Activated T-helper 9 cell treated with anti-CD3 and anti-CD28 coated beads, Interleukin-2, amount 50 U/mL, for 16 hours (primary cell): Measurements from ENCODE around the gene ERCC4.

Experiments
- DNase-seq: peaks from one replicate; pipeline ENCODE4 v3.0.0-alpha.2; 2020; ENCODE audit warnings: low read depth

Gene ERCC4

DNA sequence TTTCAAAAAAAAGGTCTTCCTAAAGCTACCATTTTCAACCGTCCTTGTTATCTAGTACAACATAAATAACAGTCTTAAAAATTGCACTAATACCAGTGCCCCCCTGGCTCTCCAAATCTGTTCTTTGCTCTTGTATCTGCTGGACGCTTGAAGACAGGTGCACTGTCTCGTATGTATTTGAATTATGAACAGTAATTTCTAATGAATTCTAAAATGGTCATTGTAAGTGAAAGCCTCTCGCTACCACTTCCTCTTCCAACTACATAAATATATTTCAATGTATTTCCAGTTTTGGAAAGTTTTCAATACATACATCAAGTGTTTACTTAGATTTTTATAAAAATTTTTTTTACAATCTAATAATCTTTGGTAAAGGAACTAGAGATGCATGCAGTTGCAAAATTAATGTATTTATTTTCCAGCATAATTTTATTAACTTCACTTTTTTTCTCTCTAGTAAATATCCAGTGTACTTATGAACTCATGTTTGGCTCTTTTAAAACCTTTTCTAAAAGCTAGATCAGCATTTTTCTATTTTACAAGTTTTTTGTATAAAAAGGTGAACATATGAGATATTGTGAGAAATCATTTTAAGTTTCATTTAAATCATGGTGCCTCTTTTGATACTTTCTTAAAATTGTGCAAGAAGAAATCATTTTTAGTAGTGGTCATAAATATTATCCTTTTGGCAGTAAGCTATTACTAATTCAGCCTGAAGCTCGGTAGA is 31.0 kb downstream of the ERCC4 start:
- no peak for DNase-seq

DNA sequence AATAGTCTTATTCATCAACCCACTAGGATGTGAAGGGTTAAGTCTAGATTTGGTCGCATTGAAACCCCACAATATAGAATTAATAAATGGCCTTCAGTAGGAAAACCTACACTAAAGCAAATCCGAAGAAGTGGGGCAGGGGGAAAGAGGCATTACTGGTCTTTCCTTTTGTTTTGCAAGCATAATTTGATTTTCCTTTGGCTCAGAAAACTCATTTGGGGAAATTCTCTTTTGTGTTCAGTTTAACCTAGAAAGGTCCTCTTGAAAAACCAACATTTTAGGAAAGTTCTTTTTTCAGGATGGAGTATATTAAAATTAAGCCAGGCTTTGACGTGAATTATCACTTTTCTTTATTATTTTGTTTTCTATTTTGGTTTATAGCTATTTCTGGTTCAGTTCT is 31.7 kb downstream of the ERCC4 start:
- DNase-seq: no peak

DNA sequence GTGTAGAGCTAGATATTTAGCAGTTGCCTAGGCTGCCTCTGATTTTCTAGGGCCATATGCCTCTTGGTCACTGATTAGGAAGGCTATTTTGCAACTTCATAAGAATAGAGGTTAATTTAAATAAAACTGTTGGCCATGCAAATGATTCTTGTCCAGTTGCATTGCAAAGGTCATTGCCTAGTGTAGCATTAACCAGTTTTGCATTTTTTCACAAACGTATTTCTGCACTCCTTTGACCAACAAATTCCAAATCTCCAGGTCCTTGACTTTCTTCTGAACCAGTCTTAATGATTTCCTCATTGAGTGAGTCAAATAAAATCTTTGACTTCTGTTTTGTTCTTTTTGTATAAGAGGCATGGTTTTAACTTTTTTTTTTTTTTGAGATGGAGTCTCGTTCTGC is 33.5 kb downstream of the ERCC4 start:
- DNase-seq: no peak

- no peak for DNase-seq
These were observed 36.8 kb downstream of the ERCC4 start for GRCh38 chr16:13956635-13957196.

DNA sequence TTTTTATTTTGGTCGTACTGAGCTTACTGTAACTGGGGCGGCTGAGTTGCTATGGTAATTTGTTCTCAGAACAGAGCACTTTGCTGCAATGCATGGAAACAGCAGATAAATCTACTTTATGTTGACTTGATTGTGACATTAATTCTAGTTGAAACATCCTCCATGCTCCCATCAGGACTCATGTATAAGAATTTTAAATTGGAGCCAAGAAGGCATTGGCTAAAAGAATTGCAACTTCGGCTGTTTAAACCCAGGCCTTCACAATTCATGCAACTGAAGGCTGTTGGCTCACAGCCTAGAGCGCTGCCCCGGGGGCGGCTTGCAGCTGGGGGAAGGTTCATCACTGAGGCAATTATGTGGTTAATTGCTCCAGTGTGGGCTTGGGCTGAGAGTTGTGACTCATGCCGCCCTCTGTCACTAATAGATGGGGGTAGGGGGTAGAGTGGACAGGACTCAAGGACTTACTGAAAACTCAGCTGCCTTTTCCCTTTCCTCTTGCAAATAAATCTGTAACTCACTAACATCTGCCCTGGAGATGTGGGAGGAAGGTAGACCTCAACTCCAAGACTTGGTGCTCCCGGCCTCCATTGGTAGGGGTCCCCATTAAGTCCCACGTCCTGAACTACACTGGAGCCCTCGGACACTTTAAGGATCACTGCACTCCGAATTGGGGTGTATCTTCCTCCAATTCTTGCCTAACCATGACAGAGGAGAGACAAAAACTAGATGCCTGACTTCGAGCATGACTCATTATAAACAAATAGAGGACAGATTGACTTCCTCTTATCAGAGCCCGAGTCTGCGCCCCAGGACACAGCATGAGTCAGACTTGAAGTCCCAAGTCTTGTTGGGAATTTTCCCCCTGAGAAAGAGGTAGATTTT is 37.5 kb downstream of the ERCC4 start:
- no peak for DNase-seq

DNA sequence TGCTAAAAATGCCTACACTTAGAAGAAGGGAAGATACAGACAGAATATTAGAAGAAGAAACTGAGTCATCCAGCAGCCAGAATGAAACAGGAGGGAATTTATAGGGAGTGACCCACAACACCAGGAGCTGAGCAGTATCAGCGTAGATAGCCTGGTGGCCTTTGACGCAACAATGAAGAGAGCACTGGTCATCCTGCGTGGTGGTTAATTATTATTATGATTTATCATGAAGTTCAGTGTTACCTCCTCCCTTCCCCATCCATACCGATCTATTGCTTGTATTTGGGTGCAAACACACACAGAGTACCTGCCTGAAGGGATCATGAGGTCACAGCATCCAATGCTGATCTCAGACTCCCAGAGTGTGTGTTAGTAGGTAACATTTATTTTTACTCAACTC is 38.5 kb downstream of the ERCC4 start:
- DNase-seq: no peak

- no peak for DNase-seq
These were observed 39.7 kb downstream of the ERCC4 start for GRCh38 chr16:13959626-13960025.

DNA sequence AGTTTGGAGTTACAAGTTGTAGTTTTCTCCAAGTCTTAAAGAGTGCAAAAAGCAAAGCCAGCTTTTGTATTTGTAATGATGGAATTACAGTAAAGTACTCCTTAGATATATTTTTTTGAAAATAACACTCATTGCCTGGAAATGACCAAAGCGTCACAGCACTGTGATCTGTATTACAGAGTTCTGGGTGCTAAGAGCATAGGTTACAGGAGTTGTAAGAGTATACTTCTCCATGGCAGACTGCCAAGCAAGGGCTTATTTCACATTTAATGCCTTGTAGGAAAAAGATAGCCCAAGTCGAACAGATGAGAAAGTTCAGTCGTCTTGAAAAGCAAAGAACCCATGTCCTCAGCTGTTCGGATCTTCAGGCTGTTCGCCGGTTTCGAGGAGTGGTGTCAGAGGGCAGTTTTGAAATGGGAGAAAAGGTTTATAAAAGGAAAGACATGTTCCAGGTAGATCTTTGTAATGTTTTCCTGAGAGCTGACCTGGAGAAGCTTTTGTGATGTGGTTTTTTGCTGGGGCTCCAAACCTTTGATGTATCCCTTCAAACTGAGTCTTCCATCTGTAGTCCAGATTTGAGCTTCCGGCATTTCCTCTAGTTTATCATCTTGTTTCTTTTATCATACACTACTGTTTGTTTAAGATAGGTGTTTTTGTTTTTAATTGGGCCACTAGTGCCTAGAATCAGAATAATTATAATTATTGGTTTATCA is 41.3 kb downstream of the ERCC4 start:
- DNase-seq: no peak

GRCh38 chr16:13962232-13962631 is 42.3 kb downstream of the ERCC4 start:
- DNase-seq: no peak

DNA sequence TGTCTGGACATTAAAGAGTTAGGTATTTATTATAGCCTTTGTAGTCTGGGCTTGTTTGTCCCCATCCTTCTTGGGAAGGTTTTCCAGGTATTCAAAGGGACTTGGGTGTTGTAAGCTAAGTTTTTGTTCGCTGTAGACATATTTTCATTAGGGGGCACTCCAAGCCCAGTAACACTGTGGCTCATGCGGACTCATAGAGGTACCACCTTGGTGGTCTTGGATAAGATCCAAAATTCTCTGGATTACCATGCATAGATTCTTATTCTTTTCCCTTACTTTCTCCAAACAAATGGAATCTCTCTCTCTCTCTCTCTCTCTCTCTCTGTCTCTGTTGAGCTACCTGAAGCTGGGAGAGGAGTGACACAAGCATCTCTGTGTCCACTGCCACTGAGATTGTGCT is 48.9 kb downstream of the ERCC4 start:
- no peak for DNase-seq

DNA sequence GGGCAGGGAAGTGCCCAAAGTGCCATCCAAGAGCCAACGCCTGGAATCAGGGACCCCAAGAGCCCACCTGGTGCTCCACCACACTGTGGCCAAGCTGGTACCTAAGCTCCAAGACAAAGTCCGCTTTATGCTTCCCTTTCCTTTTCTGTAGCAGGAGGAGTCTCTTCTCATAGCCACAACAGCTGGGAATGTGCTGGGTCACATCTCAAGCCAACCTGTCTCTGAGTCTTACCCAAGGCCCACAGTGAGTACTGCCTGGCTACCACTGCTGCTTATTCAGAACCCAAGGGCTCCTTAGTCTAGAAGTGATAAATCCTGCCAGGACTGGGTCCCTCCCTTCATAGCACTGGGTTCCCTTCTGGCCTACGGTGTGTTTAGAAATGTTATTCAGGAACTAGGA is 49.8 kb downstream of the ERCC4 start:
- DNase-seq: no peak

DNA sequence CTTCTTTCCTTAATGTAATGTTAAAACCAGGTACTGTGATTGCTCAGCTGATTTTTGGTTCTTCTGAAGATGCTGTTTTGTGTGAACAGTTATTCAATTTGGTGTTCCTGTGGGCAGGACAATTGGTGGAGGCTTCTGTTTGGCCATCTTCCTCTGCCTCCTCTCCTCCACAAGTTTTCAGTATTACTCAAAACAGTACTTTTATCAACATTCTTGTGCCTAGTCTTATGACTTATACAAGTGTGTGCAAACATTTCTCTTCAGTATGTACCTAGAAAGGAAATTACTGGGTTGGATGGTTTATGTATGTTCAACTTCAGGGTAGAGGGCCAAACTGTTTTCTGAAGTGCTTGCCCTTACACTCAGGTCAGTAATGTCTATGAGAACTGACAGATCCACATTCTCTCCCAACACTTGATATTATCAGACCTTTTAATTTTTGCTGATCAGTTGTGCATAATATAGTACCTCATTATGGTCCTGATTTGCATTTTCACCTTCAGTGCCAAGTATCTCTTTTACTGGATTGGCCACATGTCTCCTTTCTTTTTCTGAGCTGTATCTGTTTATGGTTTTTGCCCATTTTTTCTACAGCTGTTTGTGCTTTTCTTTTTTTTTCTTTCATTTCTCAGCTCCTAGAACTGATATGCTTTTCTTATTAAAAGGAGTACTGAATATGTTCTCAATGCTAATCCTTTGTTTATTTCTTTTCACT is 50.9 kb downstream of the ERCC4 start:
- DNase-seq: no peak

- no peak for DNase-seq
These were observed 53.5 kb downstream of the ERCC4 start for GRCh38 chr16:13973321-13974023.

DNA sequence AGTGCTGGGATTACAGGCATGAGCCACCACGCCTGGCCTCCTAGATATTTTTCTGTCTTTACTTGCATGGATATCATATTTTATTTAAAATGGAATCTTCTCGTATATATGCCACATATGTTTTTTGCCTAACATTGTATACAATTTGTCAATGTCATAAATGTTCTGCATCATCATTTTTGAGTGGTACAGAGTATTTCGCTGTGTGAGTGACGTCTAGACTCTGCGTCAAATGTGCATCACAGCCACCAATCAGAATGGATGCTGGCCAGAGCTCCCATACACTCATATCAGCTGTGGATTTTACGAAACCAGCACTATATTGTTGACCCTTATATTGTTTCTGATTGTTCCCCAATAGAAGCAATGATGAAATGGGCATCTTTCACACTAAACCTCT is 57.2 kb downstream of the ERCC4 start:
- DNase-seq: no peak

GRCh38 chr16:13982451-13982850 is 62.5 kb downstream of the ERCC4 start:
- no peak for DNase-seq

GRCh38 chr16:13983625-13984024 is 63.7 kb downstream of the ERCC4 start:
- no peak for DNase-seq

DNA sequence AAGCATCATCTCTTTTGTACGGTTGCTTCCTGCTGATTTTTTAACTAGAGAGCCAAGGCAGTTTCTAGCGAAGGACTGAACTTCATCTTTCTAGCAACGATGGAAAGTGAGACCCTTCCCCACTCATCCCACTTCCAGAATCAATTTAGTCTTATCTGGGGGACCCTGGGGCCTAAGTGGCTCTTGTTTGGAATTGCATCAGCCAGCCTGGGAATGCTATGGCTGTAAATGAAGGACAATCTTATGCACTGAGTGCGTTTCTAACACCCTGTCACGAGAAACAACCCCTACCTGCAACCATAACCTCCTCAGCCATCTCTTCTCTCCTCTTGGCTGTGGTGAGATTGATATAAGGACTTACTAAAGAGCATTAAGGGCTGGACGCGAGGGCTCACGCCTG is 64.8 kb downstream of the ERCC4 start:
- no peak for DNase-seq

- no peak for DNase-seq
These were observed 68.1 kb downstream of the ERCC4 start for GRCh38 chr16:13988038-13988437.

- no peak for DNase-seq
These were observed 72.4 kb downstream of the ERCC4 start for GRCh38 chr16:13992322-13992721.

DNA sequence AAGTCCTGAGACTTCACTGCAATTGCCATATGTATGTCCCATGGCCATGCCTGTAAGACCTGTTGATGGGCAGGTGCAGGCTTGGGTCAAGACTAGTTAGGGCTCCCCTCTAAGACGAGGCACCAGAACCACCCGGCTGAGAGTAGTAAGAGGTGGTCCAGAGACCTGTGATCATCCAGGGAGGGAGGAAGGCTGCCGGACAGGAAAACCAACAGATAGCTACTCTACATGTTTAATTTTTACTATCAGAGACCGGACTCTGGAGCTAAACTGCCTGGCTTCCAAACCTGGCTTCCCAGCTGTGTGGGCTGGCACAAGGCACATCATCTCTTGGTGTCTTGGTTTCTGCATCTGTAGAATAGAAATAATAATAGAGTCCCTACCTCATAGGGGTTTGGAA is 73.0 kb downstream of the ERCC4 start:
- DNase-seq: no peak
